Breast epithelium (tissue), 3 donors: Measurements from ENCODE around the gene ROBO2.

Experiments
- POLR2A ChIP-seq: fragments of 450-650 bp; IDR thresholded peaks from one replicate; pipeline ENCODE4 v1.6.1; 2016; ENCODE audit warnings: antibody characterized with exemption, mild to moderate bottlenecking, moderate library complexity
- TF ChIP-seq, protein P1 (sequence below), 3 donors: fragments of 450-650 bp; IDR thresholded peaks; one replicate each; pipeline ENCODE4 v1.5.1; 2016 to 2017; ENCODE audit warnings: antibody characterized with exemption in 3 of 3, mild to moderate bottlenecking in 3 of 3, moderate library complexity in 3 of 3

DNA sequence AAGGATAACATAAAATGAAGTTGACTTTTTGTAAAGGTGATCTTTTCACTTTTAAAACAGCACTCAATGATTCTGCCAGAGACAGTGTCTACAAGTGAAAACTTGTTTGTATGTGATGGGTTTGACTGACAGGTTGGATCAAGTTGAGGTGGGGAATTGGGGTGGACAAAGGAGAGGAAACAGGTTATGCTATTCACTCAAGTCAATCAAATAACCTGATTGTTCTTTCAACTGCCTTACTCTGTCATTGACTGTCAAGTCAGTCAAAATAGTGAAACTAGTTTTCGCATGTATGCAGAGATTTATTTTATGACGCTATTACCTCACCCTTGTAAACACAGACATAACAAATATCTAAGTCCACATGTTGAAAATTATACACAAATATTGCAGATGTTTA, 187.7 kb downstream of the ROBO2 start:
- TF ChIP-seq, protein P1, sequence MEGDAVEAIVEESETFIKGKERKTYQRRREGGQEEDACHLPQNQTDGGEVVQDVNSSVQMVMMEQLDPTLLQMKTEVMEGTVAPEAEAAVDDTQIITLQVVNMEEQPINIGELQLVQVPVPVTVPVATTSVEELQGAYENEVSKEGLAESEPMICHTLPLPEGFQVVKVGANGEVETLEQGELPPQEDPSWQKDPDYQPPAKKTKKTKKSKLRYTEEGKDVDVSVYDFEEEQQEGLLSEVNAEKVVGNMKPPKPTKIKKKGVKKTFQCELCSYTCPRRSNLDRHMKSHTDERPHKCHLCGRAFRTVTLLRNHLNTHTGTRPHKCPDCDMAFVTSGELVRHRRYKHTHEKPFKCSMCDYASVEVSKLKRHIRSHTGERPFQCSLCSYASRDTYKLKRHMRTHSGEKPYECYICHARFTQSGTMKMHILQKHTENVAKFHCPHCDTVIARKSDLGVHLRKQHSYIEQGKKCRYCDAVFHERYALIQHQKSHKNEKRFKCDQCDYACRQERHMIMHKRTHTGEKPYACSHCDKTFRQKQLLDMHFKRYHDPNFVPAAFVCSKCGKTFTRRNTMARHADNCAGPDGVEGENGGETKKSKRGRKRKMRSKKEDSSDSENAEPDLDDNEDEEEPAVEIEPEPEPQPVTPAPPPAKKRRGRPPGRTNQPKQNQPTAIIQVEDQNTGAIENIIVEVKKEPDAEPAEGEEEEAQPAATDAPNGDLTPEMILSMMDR (IDR thresholded peaks at IDR 0.05): no peak
- TF ChIP-seq POLR2A: no peak
